Activated CD4-positive, alpha-beta memory T cell treated with anti-CD3 and anti-CD28 coated beads, Interleukin-2, amount 10 ng/mL, durations not matched to agents 7 days and 5 days (primary cell): ENCODE measurements around the gene PRKAG2. TPM values are rescaled to one million over a fixed set of nuclear protein-coding genes. Genes with fewer than 3 reads are reported as not detected.
"Not testable (repeated sequence)": the region's sequence is repeated elsewhere in the genome, so short reads cannot be mapped to it uniquely, and the experiment has no call there.

Experiments used
- CTCF ChIA-PET: fragments of 350-600 bp; sonication (Branson Sonifier 250); formaldehyde crosslinking; loops from one replicate; lab custom pipeline; 2021; ENCODE audit warnings: antibody characterized with exemption, inconsistent platforms; lab: Charles Lee
- POLR2A ChIA-PET: fragments of 350-600 bp; sonication (Branson Sonifier 250); formaldehyde crosslinking; loops from one replicate; lab custom pipeline; 2021; ENCODE audit warnings: antibody characterized with exemption; lab: Charles Lee
- DNase-seq: peaks from one replicate; pipeline ENCODE4 v3.0.0-alpha.2; 2020
- H3K27ac Mint-ChIP-seq: one replicate; pipeline ENCODE4 v1.8.0; 2021; ENCODE audit warnings: mild to moderate bottlenecking, mixed read lengths
- H3K27me3 Mint-ChIP-seq: one replicate; pipeline ENCODE4 v1.8.0; 2021; ENCODE audit warnings: mixed read lengths
- H3K36me3 Mint-ChIP-seq: one replicate; pipeline ENCODE4 v1.8.0; 2021; ENCODE audit warnings: low read depth, mixed read lengths
- H3K4me1 Mint-ChIP-seq: one replicate; pipeline ENCODE4 v1.8.0; 2021; ENCODE audit warnings: mixed read lengths
- H3K4me3 Mint-ChIP-seq: one replicate; pipeline ENCODE4 v1.8.0; 2021; ENCODE audit warnings: mild to moderate bottlenecking, mixed read lengths
- H3K9me3 Mint-ChIP-seq: one replicate; pipeline ENCODE4 v1.8.0; 2021; ENCODE audit warnings: mixed read lengths
- total RNA-seq, 2 experiments: library from RNA; stranded (reverse); gene quantifications; one replicate each; pipeline ENCODE4 v1.2.3, GENCODE V29; 2021

PRKAG2 gene
- total RNA-seq, 2 experiments from 2014 or later = 25.4 to 33.7 TPM

- POLR2A ChIA-PET = no interaction called here
- CTCF ChIA-PET = no interaction called here
- H3K9me3 Mint-ChIP-seq = no peaks in the 10 kb centered on the region
- no peaks in the 10 kb centered on the region for H3K27me3 Mint-ChIP-seq
- no peak for DNase-seq
- H3K4me1 Mint-ChIP-seq = no peaks in the 10 kb centered on the region
- H3K4me3 Mint-ChIP-seq = no peak overlapping the region
- no peak overlapping the region for H3K27ac Mint-ChIP-seq
- H3K36me3 Mint-ChIP-seq = no peaks in the 10 kb centered on the region
Measured at GRCh38 chr7:151590850-151591771, 285.8 kb downstream of the PRKAG2 start.

DNA sequence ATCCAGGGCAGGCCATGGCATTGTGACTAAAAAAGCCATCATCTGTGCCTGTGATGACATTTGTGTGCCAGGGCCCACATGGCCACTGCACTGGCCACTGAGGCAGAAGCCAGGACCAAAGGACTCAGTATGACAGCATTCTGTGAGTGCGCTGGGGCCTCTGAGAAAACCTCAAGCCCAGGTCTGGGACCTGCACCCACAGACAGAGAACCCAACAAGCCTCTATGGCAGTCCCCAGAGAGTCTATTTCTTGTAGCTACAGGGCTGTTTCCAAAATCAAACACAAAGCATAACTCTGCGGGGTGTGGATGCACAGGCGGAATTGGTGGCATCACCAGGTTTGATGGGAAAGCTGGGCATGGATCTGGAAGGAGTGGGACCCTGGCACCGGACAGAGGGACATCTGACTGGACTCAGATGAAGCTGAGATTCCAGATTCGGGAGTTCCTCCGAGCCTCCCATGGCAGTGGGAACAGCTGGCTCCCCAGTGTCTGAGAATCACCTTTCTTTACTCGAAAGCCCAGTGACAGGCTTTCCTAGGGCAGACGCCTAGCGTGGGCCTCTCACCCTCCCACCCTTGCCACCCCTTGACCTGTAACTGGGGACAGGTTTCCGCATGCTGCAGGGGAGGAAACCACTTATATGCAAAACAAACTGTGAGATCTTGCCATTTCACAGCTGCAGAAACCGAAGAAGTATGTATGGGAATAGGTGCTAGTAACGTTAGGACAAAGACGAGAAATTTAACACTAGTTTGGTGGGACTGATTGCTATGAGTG is 286.7 kb downstream of the PRKAG2 start:
- H3K36me3 Mint-ChIP-seq = no peaks in the 10 kb centered on the region
- ChIA-PET POLR2A (no interaction called here), CTCF (no interaction called here)
- H3K4me3 Mint-ChIP-seq = no peak overlapping the region
- no peak overlapping the region for H3K27ac Mint-ChIP-seq
- no peak for DNase-seq
- H3K9me3 Mint-ChIP-seq = no peaks in the 10 kb centered on the region
- H3K4me1 Mint-ChIP-seq = no peaks in the 10 kb centered on the region
- H3K27me3 Mint-ChIP-seq = no peaks in the 10 kb centered on the region

DNA sequence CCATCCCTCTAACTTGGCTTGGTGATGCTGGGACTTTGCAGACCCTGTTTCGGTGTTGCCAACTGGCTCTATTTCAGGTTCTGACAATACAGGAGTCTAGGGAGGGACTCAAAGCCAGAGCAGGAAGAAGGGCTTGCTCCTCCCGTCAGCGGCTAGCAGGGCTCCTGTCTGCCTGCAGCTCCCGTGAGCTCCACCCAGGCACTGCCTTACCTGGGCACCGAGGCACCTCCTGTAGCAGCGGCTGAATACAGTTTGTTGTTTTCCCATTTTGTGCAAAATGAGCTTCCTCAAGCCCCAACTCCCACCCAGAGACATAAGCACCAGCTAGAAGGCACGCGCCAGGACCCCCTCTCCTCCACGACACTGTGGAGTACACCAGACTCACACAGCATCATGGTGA is 287.9 kb downstream of the PRKAG2 start:
- Mint-ChIP-seq H3K4me3 (no peak overlapping the region), H3K36me3 (no peaks in the 10 kb centered on the region), H3K27me3 (no peaks in the 10 kb centered on the region), H3K9me3 (no peaks in the 10 kb centered on the region), H3K27ac (no peak overlapping the region), H3K4me1 (no peaks in the 10 kb centered on the region)
- no peak for DNase-seq
- ChIA-PET CTCF (no interaction called here), POLR2A (no interaction called here)

GRCh38 chr7:151586531-151587260 is 290.2 kb downstream of the PRKAG2 start:
- Mint-ChIP-seq H3K4me1 (no peaks in the 10 kb centered on the region), H3K9me3 (no peaks in the 10 kb centered on the region), H3K36me3 (no peaks in the 10 kb centered on the region), H3K4me3 (no peak overlapping the region), H3K27me3 (no peaks in the 10 kb centered on the region), H3K27ac (no peak overlapping the region)
- no peak for DNase-seq
- POLR2A ChIA-PET = no interaction called here
- CTCF ChIA-PET = no interaction called here

DNA sequence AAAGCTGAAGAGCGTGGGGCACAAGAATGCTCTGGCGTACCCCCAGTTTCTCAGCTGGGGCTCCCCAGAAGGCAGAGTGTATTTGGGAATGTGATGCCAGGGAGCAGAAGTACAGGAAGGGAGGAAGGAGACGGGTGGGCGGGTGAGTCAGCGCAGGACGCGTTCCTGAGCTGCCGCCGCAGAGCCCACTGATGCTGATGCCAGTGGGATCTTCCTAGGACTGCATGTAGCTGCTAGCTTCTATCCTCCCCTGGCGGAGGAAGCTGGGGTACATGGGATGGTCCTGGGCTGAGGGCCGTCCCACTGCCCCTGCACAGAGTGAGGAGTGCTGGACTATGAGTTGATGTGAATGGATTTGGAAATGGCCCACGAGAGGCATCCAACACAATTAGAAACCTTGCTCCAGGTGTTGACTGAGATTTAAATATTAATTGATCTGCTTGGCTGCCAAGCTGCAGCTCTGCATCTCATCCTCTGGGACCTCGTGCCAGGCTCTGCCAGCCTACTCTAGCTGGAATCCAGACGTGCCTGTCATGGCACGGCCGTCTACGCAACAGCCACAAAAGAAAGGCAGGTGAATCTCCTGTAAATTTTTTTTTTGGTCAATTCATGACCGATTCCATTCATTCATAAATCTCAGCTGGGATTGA is 291.0 kb downstream of the PRKAG2 start:
- Mint-ChIP-seq H3K27ac (no peak overlapping the region), H3K27me3 (no peaks in the 10 kb centered on the region), H3K36me3 (no peaks in the 10 kb centered on the region), H3K9me3 (no peaks in the 10 kb centered on the region), H3K4me3 (no peak overlapping the region), H3K4me1 (no peaks in the 10 kb centered on the region)
- ChIA-PET CTCF (no interaction called here), POLR2A (no interaction called here)
- no peak for DNase-seq

GRCh38 chr7:151581741-151582140 is 295.2 kb downstream of the PRKAG2 start:
- no peak for DNase-seq
- POLR2A ChIA-PET = no interaction called here
- Mint-ChIP-seq H3K27me3 (no peaks in the 10 kb centered on the region), H3K36me3 (peaks cover 5% of the 10 kb centered on the region), H3K4me3 (no peak overlapping the region), H3K9me3 (peaks cover 13% of the 10 kb centered on the region), H3K27ac (no peak overlapping the region), H3K4me1 (no peaks in the 10 kb centered on the region)
- CTCF ChIA-PET = interaction anchor here (1.1 kb wide), 1 partner anchor 201 kb away, joined by 3 read pairs; no protein-coding TSS in a partner anchor

DNA sequence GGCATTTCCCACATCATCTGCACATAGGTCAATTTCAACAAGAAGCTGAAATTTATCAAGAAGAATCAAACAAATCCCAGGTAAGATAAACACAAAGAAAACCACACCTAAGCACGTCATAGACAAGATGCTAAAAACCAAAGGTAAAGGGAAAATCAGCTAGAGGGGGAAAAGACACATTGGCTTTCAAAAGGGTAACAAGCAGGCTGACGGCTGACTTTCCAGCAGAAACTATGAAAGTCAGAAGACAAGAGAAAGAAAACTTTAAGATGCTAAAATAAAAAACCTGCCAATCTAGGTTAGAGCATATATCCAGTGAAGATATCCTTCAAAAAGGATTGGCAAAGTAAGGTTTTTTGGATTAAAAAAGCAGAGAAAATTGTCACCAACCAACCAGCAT is 297.3 kb downstream of the PRKAG2 start:
- DNase-seq = no peak
- CTCF ChIA-PET = no interaction called here
- H3K4me3 Mint-ChIP-seq = no peak overlapping the region
- H3K36me3 Mint-ChIP-seq = peaks cover 5% of the 10 kb centered on the region
- no peak overlapping the region for H3K27ac Mint-ChIP-seq
- H3K4me1 Mint-ChIP-seq = no peaks in the 10 kb centered on the region
- peaks cover 13% of the 10 kb centered on the region for H3K9me3 Mint-ChIP-seq
- POLR2A ChIA-PET = no interaction called here
- no peaks in the 10 kb centered on the region for H3K27me3 Mint-ChIP-seq

GRCh38 chr7:151575410-151575809 is 301.5 kb downstream of the PRKAG2 start:
- ChIA-PET CTCF (interaction anchor here (0.7 to 1.1 kb wide), 2 partner anchors 14 to 567 kb away, joined by 3 to 5 read pairs; no protein-coding TSS in a partner anchor), POLR2A (no interaction called here)
- no peak for DNase-seq
- Mint-ChIP-seq H3K4me1 (no peaks in the 10 kb centered on the region), H3K27me3 (no peaks in the 10 kb centered on the region), H3K36me3 (peaks cover 5% of the 10 kb centered on the region), H3K27ac (no peak overlapping the region), H3K9me3 (peaks cover 13% of the 10 kb centered on the region), H3K4me3 (no peak overlapping the region)

- POLR2A ChIA-PET, H3K9me3 Mint-ChIP-seq, H3K4me3 Mint-ChIP-seq, H3K36me3 Mint-ChIP-seq, DNase-seq, H3K27ac Mint-ChIP-seq, H3K4me1 Mint-ChIP-seq, H3K27me3 Mint-ChIP-seq: not testable (repeated sequence)
- CTCF ChIA-PET = interaction anchor here (0.8 to 1.6 kb wide), 2 partner anchors 186 to 209 kb away, joined by 3 to 5 read pairs; no protein-coding TSS in a partner anchor
Measured at GRCh38 chr7:151573046-151573445, 303.9 kb downstream of the PRKAG2 start.

- Mint-ChIP-seq H3K9me3 (no peaks in the 10 kb centered on the region), H3K27ac (no peak overlapping the region), H3K4me1 (no peaks in the 10 kb centered on the region), H3K27me3 (no peaks in the 10 kb centered on the region), H3K36me3 (no peaks in the 10 kb centered on the region), H3K4me3 (no peak overlapping the region)
- ChIA-PET CTCF (interaction anchor here (0.8 to 1.6 kb wide), 2 partner anchors 187 to 210 kb away, joined by 3 to 5 read pairs; no protein-coding TSS in a partner anchor), POLR2A (no interaction called here)
- no peak for DNase-seq
Measured at GRCh38 chr7:151572136-151572535, 304.8 kb downstream of the PRKAG2 start.

- ChIA-PET POLR2A (no interaction called here), CTCF (interaction anchor here (1.6 to 2.3 kb wide), 2 partner anchors 187 to 189 kb away, joined by 5 read pairs; no protein-coding TSS in a partner anchor)
- Mint-ChIP-seq H3K4me3 (no peak overlapping the region), H3K36me3 (no peaks in the 10 kb centered on the region), H3K9me3 (no peaks in the 10 kb centered on the region), H3K4me1 (no peaks in the 10 kb centered on the region), H3K27ac (no peak overlapping the region), H3K27me3 (no peaks in the 10 kb centered on the region)
- DNase-seq = no peak
Measured at GRCh38 chr7:151571471-151571870, 305.4 kb downstream of the PRKAG2 start.

DNA sequence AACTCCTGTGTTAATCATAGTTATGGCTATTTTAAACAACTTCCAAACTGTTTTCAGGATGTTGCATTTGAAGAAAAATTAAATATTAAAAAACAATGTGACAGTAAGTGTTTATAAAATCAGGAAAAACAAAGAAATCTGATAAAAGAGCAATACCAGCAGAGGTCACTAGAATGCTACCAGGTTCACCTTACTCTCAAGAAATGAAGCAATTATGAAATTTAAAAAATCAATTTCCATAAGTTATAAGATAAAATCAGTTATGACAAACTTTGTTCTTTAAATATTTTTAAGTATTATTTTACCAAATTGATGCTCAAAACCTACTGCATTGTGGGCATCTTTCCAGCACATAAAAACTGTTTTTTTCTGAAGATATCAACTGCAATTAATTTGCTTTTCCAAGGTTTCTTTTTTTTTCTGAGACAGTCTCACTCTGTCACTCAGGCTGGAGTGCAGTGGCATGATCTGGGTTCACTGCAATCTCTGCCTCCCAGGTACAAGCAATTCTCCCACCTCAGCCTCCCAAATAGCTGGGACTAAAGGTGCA is 306.5 kb downstream of the PRKAG2 start:
- no peaks in the 10 kb centered on the region for H3K9me3 Mint-ChIP-seq
- H3K4me1 Mint-ChIP-seq = no peaks in the 10 kb centered on the region
- no peak for DNase-seq
- ChIA-PET POLR2A (no interaction called here), CTCF (interaction anchor here (2.3 kb wide), 1 partner anchor 190 kb away, joined by 5 read pairs; no protein-coding TSS in a partner anchor)
- H3K27ac Mint-ChIP-seq = no peak overlapping the region
- peaks cover 3% of the 10 kb centered on the region for H3K36me3 Mint-ChIP-seq
- H3K27me3 Mint-ChIP-seq = no peaks in the 10 kb centered on the region
- no peak overlapping the region for H3K4me3 Mint-ChIP-seq
